Cortex of kidney (tissue), 1 donor: ENCODE measurements around the gene GNB2.
"Not testable (repeated sequence)": the region's sequence is repeated elsewhere in the genome, so short reads cannot be mapped to it uniquely, and the experiment has no call there.

Experiments
- DNase-seq: peaks from one replicate; lab custom pipeline; 2025; lab: John Stamatoyannopoulos, UW

The GNB2 gene

DNA sequence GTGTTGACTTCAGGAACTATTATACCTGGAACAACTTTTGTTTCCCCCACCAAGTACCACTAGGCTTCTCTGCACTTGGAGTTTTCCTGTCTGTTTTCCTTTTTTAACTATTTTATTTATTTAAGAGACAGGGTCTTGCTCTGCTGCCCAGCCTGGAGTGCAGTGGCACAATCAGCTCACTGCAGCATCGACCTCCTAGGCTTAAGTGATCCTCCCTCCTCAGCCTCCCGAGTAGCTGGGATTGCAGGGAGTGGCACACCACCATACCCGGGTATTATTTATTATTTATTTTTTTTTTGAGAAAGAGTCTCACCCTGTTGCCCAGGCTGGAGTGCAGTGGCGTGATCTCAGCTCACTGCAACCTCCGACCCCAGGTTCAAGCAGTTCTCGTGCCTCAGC, 22.6 kb downstream of the GNB2 start:
- DNase-seq: no peak

DNA sequence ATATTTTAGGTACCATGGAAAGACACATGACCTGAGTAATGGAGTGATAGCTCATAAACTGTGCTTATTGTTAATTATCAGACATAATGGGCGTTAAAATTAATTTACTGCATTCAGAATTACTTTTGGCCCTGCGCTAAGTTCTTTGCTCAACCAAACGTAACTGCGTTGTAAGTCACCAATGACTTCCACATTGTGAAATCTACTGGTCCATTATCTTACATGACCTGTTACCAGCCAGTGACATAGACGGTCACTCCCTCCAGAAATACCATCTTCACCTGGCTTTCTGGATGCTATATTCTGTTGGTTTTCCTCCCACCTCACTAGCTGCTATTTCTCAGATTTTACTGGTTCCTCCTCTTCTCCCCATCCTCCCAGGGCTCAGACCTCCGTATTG, 25.5 kb downstream of the GNB2 start:
- DNase-seq: no peak

DNA sequence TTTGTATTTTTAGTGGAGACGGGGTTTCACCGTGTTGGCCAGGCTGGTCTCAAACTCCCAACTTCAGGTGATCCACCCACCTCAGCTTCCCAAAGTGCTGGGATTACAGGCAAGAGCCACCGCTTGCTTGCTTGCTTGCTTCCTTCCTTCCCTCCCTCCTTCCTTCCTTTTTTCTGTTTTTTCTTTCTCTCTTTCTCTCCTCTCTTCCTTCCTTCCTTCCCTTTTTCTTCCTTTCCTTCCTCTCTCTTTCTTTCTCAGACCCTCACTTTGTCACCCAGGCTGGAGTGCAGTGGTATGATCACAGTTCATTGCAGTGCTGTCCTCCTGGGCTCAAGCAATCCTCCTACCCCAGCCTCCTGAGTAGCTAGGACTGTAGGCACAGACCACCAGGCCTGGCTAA, 27.5 kb downstream of the GNB2 start:
- DNase-seq: not testable (repeated sequence)

DNA sequence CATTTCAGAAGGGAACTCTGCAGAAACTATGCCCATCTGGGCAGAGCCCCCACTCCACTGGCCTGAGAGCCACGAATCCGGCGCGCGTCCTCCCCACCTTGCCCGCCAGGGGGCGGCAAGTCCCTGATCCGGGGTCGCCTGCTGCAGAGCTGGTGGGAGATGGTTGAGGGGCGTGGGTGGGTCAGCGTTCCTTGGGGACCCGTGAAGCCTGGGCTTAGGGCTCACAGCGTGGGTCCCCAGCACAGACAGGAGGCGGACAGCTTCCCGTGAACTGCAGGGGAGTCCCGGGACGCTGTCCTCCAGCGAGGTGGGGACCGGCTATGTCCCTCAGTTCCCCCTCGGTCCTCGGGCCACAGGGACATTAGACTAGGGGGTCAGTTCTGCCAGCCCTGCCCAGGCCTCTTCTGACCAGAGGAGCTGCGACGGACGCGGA, 31.8 kb downstream of the GNB2 start:
- no peak for DNase-seq

DNA sequence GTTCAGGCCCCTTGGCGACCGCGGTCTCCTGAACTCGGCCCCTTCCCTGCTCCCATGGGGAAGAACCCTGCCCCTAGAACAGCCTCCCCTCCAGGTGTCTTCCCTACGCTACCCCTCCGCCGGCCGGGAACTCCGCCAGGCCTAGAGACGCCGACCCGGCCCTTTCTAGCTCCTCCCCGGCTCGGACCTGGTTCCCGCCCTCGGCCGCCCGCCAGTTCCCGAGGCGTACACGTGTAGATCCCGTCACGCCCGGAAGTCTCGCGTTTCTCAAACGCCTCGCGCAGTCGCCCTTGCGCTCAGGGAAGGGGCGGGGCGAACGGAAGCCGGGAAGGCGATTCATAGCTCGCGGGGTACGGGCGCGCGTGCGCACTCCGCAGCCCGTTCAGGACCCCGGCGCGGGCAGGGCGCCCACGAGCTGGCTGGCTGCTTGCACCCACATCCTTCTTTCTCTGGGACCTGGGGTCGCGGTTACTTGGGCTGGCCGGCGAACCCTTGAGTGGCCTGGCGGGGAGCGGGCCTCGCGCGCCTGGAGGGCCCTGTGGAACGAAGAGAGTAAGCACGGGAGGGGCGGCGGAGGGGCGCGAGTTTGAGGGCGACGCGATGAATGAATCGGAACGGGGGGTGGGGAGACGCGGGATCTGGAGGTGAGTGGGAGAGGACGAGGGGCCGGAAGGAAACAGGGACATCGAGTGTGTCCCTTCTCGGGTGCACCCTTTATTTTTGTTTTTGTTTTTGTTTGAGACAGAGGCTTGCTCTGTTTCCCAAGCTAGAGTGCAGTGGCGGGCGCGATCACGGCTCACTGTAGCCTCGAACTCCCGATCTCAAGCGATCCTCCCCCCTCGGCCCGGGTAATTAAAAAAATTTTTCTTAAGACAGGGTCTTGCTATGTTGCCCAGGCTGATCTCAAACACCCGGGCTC, 32.5 kb downstream of the GNB2 start, which contains the start of gene POP7:
Gene POP7 (plus strand): TSS at position 369 of the 919 bp plus-strand sequence. CDS start 710 bp downstream, outside the sequence.
- peak; percentile 90 for DNase-seq

DNA sequence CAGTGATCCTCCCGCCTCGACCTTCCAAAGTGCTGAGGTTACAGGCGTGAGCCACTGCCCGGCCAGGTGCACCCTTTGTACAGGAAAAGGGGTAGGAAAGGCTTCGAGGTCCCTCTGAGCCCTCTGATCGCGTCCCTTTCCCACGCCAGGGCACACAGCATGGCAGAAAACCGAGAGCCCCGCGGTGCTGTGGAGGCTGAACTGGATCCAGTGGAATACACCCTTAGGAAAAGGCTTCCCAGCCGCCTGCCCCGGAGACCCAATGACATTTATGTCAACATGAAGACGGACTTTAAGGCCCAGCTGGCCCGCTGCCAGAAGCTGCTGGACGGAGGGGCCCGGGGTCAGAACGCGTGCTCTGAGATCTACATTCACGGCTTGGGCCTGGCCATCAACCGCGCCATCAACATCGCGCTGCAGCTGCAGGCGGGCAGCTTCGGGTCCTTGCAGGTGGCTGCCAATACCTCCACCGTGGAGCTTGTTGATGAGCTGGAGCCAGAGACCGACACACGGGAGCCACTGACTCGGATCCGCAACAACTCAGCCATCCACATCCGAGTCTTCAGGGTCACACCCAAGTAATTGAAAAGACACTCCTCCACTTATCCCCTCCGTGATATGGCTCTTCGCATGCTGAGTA, 33.3 kb downstream of the GNB2 start:
- no peak for DNase-seq

DNA sequence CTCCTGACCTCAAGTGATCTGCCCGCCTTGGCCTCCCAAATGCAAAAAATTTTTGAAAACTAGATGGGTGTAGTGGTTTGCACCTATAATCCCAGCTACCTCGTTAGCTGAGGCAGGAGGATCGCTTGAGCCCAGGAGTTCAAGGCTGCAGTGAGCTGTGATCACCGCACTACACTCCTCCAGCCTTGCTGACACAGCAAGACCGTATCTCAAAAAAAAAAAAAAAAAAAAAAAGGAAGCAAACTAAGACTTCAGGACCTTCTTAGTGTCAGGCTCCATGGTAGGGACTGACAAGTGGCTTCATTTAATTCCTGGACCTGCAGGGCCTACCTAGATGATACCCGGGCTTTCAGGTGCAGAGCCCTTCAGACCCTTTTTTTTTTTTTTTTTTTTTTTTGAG, 34.9 kb downstream of the GNB2 start:
- DNase-seq: no peak

DNA sequence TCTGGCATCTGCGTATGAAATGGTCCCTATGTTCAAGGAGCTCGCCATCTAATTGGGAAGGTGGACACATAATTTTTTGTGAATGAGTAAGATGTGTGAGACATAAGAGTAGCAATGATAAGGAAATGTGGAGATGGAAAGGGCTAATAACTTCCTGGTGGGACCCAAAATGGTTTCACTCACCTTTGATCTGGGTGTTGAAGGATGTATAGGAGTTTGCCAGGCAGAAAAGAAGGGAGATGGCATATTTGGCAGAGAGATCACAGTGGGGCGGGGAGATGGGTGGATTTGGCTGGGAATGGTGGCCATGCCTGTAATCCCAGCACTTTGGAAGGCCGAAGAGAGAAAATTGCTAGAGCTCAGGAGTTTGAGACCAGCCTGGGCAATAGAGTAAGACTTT, 36.9 kb downstream of the GNB2 start:
- no peak for DNase-seq

DNA sequence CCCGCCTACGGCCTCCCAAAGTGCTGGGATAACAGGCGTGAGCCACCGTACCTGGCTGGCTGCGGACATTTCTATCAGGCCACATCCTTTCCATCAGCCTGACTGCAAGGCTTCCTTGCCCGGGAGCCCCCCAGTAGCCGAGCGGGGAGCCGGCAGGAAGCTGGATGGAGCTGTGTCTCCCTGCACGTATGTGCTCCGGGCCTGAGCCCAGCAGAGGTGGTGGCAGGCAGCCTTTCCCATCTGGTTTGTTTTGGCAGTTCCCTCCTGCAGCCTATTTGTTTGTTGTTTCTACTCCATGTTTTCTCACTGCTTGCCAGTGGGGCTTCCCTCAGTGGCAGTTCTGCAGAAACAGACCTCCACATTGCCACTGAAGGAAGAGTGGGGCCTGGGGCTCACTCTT, 37.8 kb downstream of the GNB2 start:
- DNase-seq: no peak

DNA sequence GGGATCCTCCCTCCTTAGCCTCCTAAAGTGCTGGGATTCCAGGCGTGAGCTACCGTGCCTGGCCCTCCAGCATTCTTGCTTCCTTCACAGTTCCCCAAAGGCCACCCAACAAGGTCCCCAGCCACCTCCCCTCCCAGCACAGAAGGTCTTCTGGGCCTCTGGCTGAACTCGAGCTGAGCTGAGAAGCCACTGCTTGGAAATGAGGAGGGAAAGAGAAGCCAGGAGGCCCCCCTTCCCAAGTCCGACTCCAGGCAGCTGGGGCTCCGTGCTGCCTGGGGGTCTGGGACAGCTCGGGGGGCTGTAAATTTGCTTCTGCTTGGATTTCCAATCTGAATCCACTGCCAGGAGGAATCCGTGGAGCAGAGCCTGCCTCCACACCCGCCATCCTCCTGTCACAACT, 41.2 kb downstream of the GNB2 start:
- DNase-seq: no peak

DNA sequence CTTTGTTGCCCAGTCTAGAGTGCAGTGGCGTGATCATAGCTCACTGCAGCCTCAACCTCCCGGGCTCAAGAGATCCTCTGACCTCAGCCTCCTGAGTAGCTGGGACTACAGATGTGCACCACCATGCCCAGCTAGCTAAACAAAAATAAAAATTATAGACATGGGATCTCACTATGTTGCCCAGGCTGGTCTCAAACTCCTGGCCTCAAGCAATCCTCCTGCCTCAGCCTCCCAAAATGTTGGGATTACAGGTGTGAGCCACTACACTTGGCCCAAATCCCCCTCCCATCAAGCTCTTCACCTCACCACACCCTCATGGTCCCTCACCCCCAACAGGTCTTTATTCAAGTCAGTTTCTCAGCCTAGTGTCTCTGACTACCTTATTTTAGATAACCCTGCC, 43.5 kb downstream of the GNB2 start:
- not testable (repeated sequence) for DNase-seq

DNA sequence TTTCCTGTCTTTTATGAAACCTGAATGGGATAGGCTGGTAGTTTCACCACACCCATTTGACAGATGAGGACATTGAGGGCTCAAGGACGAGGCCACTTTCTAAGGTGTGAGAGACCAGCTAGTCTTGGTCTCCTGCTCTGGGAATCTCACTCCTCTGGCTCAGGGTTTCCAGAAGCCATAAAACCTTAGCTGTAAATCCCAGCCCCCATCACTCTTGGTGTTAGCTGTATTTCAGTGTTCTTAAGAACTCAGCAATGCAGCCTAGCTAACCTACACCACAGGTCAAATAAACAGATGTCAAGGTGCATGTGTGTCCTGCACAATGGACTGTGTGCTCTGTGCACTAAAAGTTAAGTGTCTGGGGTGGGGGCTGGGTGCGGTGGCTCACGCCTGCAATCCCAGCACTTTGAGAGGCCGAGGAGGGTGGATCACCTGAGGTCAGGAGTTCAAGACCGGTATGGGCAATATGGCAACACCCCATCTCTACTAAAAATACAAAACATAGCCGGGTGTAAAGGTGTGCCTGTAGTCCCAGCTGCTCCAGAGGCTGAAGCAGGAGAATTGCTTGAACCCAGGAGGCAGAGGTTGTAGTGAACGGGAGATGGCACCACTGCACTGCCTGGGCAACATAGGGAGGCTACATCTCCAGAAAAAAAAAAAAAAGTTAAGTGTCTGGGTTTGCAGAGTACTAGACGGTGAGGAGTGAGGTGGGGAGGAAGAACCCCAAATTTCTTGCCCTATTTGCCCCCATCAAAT, 46.2 kb downstream of the GNB2 start:
- DNase-seq: no peak

DNA sequence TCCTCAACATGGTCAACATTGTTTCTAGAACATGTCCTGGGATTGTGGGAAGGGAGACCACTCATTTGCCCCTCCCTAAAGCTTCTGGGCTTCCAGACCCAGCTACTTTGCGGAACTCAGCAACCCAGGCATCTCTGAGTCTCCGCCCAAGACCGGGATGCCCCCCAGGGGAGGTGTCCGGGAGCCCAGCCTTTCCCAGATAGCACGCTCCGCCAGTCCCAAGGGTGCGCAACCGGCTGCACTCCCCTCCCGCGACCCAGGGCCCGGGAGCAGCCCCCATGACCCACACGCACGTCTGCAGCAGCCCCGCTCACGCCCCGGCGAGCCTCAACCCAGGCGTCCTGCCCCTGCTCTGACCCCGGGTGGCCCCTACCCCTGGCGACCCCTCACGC, 46.7 kb downstream of the GNB2 start, which contains the start of gene EPO:
Gene EPO (plus strand): TSS at position 190 of the 392 bp plus-strand sequence. CDS start 513 bp downstream, outside the sequence.
- no peak for DNase-seq

DNA sequence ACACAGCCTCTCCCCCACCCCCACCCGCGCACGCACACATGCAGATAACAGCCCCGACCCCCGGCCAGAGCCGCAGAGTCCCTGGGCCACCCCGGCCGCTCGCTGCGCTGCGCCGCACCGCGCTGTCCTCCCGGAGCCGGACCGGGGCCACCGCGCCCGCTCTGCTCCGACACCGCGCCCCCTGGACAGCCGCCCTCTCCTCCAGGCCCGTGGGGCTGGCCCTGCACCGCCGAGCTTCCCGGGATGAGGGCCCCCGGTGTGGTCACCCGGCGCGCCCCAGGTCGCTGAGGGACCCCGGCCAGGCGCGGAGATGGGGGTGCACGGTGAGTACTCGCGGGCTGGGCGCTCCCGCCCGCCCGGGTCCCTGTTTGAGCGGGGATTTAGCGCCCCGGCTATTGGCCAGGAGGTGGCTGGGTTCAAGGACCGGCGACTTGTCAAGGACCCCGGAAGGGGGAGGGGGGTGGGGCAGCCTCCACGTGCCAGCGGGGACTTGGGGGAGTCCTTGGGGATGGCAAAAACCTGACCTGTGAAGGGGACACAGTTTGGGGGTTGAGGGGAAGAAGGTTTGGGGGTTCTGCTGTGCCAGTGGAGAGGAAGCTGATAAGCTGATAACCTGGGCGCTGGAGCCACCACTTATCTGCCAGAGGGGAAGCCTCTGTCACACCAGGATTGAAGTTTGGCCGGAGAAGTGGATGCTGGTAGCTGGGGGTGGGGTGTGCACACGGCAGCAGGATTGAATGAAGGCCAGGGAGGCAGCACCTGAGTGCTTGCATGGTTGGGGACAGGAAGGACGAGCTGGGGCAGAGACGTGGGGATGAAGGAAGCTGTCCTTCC, 47.3 kb downstream of the GNB2 start:
- DNase-seq: no peak

DNA sequence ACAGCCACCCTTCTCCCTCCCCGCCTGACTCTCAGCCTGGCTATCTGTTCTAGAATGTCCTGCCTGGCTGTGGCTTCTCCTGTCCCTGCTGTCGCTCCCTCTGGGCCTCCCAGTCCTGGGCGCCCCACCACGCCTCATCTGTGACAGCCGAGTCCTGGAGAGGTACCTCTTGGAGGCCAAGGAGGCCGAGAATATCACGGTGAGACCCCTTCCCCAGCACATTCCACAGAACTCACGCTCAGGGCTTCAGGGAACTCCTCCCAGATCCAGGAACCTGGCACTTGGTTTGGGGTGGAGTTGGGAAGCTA, 47.9 kb downstream of the GNB2 start:
- no peak for DNase-seq

DNA sequence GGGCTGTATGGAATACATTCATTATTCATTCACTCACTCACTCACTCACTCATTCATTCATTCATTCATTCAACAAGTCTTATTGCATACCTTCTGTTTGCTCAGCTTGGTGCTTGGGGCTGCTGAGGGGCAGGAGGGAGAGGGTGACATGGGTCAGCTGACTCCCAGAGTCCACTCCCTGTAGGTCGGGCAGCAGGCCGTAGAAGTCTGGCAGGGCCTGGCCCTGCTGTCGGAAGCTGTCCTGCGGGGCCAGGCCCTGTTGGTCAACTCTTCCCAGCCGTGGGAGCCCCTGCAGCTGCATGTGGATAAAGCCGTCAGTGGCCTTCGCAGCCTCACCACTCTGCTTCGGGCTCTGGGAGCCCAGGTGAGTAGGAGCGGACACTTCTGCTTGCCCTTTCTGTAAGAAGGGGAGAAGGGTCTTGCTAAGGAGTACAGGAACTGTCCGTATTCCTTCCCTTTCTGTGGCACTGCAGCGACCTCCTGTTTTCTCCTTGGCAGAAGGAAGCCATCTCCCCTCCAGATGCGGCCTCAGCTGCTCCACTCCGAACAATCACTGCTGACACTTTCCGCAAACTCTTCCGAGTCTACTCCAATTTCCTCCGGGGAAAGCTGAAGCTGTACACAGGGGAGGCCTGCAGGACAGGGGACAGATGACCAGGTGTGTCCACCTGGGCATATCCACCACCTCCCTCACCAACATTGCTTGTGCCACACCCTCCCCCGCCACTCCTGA, 49.1 kb downstream of the GNB2 start:
- DNase-seq: no peak

DNA sequence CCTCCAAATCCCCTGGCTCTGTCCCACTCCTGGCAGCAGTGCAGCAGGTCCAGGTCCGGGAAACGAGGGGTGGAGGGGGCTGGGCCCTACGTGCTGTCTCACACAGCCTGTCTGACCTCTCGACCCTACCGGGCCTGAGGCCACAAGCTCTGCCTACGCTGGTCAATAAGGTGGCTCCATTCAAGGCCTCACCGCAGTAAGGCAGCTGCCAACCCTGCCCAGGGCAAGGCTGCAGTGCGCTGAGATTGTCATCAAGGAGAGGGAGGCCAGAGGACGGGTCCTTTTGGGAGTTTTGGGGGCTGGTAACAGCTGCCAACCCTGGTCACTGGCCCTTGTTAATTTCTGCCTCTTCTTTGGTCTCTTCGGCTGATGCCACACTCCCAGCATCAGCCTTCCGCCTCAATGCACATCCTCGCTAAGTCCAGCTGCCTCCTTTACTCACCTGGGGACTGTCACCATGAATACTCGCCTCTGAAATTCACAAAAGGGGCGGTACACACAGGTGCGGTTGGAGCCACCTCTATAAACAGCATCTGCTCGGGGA, 50.3 kb downstream of the GNB2 start:
- DNase-seq: no peak

DNA sequence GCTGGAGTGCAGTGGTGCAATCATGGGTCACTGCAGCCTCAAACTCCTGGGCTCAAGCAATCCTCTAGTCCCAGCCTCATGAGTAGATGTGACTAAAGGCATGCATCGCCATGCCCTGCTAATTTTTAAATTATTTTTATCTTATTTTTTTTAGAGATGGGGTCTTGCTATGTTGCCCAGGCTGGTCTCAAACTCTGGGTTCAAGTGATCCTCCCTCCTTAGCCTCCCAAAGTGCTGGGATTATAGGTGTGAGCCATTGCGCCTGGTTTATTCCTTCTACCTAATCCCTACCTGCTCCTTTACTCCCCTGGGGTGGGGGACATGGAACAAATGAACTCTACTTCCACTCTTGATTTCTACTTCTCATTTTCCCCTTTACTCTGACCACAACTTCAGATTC, 50.8 kb downstream of the GNB2 start:
- DNase-seq: not testable (repeated sequence)

DNA sequence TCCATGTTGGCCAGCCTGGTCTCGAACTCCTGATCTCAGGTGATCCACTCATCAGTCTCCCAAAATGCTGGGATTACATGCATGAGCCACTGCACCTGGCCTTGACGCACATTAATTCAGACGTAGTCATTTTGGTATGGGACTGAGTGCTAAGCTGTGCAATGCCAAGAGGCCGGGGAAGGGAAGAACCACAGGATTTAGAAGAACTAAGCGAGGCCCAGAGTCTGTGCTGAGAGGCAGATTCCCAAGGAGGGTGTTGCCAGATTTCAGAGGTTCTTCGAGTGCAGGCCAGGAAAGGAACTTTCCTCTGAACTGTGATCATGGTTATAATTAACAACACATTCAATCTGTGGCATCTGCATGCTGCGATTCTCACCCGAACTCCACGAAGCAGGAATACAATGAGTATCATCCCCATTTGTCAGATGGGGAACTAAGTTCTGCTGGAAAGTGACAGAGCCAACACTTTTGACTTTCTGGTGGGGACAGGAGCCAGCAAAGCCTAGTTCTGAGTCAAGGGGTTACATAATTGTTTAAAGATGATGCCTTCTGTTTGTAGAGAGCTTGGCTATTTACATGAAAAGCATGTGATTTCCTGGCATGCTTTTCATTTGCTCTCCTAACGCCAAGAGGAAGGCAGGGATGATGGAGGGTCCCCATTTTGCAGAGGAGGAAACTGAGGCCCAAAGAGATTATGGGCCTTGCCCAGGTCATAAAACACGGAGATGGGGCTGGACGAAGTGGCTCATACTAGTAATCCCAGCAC, 53.6 kb downstream of the GNB2 start:
- no peak for DNase-seq

DNA sequence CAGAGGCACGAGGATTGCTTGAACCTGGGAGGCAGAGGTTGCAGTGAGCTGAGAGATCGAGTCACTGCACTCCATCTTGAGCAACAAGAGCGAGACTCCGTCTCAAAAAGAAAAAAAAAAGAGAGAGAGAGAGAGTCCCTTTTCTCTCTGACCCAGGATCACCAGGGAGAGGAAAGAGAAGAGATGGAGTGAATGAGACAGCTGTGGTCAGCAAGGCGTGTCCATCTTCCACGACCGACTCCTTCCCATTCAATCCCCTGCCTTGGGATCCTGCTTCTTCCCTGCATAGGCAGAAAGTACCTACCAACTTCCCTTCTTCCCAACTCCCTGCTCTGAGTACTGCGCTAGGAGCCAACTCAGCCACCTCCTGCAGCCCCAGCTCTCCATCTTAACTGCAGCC, 54.7 kb downstream of the GNB2 start:
- DNase-seq: no peak
